ENCODE data around the gene RAD1. TPM values are rescaled to one million over a fixed set of nuclear protein-coding genes. Genes with fewer than 3 reads are reported as not detected.

The RAD1 gene
- total RNA-seq, 1 experiment from 2014 or later: 28.7 TPM

DNA sequence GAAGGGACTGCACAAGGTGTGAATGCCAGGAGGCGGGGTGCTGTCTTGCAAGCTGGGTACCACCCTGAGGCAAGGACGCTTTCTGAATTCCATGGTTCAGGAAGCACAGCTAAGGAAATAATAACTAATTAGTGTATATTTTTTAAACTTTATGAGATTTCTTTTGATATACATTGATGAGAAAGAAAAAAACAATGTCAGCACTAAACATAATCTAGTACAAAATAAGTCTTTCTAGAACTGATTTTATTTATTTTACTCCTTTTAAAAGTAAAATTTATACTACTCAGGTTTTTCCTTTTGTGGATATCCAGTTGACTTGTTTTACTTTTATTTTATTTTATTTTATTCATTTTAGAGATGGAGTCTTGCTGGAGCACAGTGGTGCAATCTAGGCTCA is 17.6 kb upstream of the RAD1 start:
- intact Hi-C loops (cut with micrococcal nuclease; ENCODE audit: unreplicated experiment): no loop called here
- TF ChIP-seq, protein P1, sequence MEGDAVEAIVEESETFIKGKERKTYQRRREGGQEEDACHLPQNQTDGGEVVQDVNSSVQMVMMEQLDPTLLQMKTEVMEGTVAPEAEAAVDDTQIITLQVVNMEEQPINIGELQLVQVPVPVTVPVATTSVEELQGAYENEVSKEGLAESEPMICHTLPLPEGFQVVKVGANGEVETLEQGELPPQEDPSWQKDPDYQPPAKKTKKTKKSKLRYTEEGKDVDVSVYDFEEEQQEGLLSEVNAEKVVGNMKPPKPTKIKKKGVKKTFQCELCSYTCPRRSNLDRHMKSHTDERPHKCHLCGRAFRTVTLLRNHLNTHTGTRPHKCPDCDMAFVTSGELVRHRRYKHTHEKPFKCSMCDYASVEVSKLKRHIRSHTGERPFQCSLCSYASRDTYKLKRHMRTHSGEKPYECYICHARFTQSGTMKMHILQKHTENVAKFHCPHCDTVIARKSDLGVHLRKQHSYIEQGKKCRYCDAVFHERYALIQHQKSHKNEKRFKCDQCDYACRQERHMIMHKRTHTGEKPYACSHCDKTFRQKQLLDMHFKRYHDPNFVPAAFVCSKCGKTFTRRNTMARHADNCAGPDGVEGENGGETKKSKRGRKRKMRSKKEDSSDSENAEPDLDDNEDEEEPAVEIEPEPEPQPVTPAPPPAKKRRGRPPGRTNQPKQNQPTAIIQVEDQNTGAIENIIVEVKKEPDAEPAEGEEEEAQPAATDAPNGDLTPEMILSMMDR (IDR thresholded peaks at IDR 0.05; ENCODE audit: unreplicated experiment): no peak
- no TSS peak for BruUV-seq (replicated peaks)

DNA sequence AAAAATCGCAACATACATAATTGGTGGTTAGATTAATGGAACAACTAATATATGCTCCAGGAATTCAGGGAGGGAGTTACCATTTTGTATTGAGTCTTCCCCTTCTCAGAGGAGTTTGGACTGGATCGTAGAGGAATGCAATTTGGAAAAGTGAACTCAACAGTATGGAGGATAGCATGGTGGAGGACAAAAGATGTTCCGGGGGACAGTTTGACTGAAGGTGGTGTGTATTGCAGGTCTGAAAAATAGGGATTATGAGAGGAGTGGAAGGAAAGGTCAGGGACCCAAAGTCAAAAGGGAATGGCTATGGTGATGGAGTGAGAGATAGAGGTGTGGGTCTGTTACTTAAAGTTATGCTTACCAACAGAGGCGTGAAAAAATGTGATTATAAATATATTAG is 15.6 kb upstream of the RAD1 start:
- H3K27ac Mint-ChIP-seq (ENCODE audit: unreplicated experiment): peak overlapping the region; percentile 37
- no peaks in the 10 kb centered on the region for H3K27me3 Mint-ChIP-seq (ENCODE audit: unreplicated experiment)
- peak overlapping the region; percentile 66 for H3K4me3 Mint-ChIP-seq (ENCODE audit: low read depth, unreplicated experiment)
- DNase-seq: no peak
- peaks cover 29% of the 10 kb centered on the region for H3K36me3 Mint-ChIP-seq (ENCODE audit: insufficient read depth, unreplicated experiment)
- intact Hi-C loops (cut with micrococcal nuclease; ENCODE audit: unreplicated experiment): no loop called here
- CTCF ChIA-PET: interaction anchor here (0.6 to 1.6 kb wide), 2 partner anchors 13 to 1680 kb away, joined by 3 to 5 read pairs; no protein-coding TSS in a partner anchor
- peaks cover 16% of the 10 kb centered on the region for H3K4me1 Mint-ChIP-seq (ENCODE audit: low read depth, unreplicated experiment)
- H3K9me3 Mint-ChIP-seq (ENCODE audit: low read depth, unreplicated experiment): no peaks in the 10 kb centered on the region
- TF ChIP-seq, protein P1 (IDR thresholded peaks at IDR 0.05; ENCODE audit: unreplicated experiment): no peak
- no TSS peak for BruUV-seq (replicated peaks)

More for the DNA sequence above, 17.6 kb upstream of the RAD1 start:
- H3K36me3 Mint-ChIP-seq (ENCODE audit: insufficient read depth, unreplicated experiment): peaks cover 29% of the 10 kb centered on the region
- no peaks in the 10 kb centered on the region for H3K9me3 Mint-ChIP-seq (ENCODE audit: low read depth, unreplicated experiment)
- DNase-seq: no peak
- no peak overlapping the region for H3K4me3 Mint-ChIP-seq (ENCODE audit: low read depth, unreplicated experiment)
- H3K27me3 Mint-ChIP-seq (ENCODE audit: unreplicated experiment): no peaks in the 10 kb centered on the region
- CTCF ChIA-PET: no interaction called here
- H3K4me1 Mint-ChIP-seq (ENCODE audit: low read depth, unreplicated experiment): peaks cover 16% of the 10 kb centered on the region
- no peak overlapping the region for H3K27ac Mint-ChIP-seq (ENCODE audit: unreplicated experiment)

DNA sequence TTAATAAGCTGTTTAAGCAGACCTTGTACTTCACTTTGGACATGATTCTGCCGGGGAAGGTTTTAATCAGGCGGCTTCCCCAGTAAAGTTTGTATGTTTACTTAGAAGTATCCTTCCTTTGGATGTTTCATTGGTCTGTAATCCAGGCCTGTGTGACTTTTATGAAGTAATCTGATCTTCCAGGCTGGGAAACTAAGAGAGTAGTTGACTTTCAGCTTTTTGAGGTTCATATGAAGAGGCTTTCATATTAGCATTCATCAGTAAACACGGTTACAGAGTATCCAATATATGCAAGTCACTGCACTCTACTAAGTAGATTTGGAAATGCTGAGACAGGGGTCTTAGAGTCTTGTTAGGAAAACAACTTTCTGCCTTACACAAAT is 15.1 kb upstream of the RAD1 start:
- CTCF ChIA-PET: interaction anchor here (0.6 to 1.7 kb wide), 3 partner anchors 12 to 1680 kb away, joined by 3 to 7 read pairs (median 5); partner anchors contain the start of genes BRIX1 and RAD1
- peaks cover 33% of the 10 kb centered on the region for H3K36me3 Mint-ChIP-seq (ENCODE audit: insufficient read depth, unreplicated experiment)
- intact Hi-C loops (cut with micrococcal nuclease; ENCODE audit: unreplicated experiment): no loop called here

DNA sequence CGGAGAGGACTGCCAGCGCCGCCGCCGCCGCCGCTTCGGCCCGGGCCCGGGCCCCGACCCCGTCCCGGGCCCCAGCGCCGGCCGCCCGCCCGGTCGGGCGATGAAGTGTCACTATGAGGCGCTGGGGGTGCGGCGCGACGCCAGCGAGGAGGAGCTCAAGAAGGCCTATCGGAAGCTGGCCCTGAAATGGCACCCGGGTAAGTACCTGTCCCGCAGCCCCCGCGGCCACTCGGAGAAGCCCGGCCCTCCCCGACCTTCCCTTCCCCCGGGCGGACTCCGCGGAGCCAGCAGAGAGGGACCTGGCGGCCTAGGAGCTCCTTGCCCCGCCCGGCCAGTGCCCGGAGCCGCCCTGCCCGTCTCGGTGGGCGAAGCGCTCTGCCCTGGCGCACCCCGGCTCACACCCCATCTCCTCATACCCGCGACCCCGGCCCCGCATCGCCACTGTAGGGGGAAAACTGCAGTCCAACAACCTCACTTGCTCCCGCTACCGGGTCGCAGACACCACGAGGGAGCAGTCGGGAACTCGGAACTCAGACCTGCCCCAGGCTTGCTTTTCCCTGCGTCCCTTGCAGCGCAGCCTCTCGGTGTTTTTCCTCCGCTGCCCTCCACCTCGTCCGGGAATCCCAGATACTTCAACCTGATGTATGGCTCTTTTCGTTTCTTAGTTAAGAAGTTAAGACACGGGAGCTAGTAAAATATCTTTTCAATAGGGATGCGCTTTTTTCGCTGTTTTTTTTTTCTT is 14.6 kb upstream of the RAD1 start:
- BruUV-seq (replicated peaks): no TSS peak
- DNase-seq: peak; percentile 82
- TF ChIP-seq, protein P1 (IDR thresholded peaks at IDR 0.05; ENCODE audit: unreplicated experiment): no peak
- Mint-ChIP-seq H3K4me3 (ENCODE audit: low read depth, unreplicated experiment) (peak overlapping the region; percentile 66), H3K4me1 (ENCODE audit: low read depth, unreplicated experiment) (peaks cover 17% of the 10 kb centered on the region), H3K9me3 (ENCODE audit: low read depth, unreplicated experiment) (no peaks in the 10 kb centered on the region), H3K27ac (ENCODE audit: unreplicated experiment) (peak overlapping the region; percentile 82), H3K27me3 (ENCODE audit: unreplicated experiment) (no peaks in the 10 kb centered on the region), H3K36me3 (ENCODE audit: insufficient read depth, unreplicated experiment) (peaks cover 39% of the 10 kb centered on the region)
- CTCF ChIA-PET: interaction anchor here (0.6 to 1.7 kb wide), 8 partner anchors 9 to 1681 kb away, joined by 3 to 7 read pairs (median 4); partner anchors contain the start of genes BRIX1 and RAD1
- intact Hi-C loops (cut with micrococcal nuclease; ENCODE audit: unreplicated experiment): no loop called here

More for the DNA sequence above, 15.1 kb upstream of the RAD1 start:
- DNase-seq: no peak
- BruUV-seq (replicated peaks): TSS peak; percentile 72
- TF ChIP-seq, protein P1 (IDR thresholded peaks at IDR 0.05; ENCODE audit: unreplicated experiment): no peak
- no peaks in the 10 kb centered on the region for H3K9me3 Mint-ChIP-seq (ENCODE audit: low read depth, unreplicated experiment)
- peak overlapping the region; percentile 82 for H3K27ac Mint-ChIP-seq (ENCODE audit: unreplicated experiment)
- peak overlapping the region; percentile 66 for H3K4me3 Mint-ChIP-seq (ENCODE audit: low read depth, unreplicated experiment)
- H3K4me1 Mint-ChIP-seq (ENCODE audit: low read depth, unreplicated experiment): peaks cover 16% of the 10 kb centered on the region
- no peaks in the 10 kb centered on the region for H3K27me3 Mint-ChIP-seq (ENCODE audit: unreplicated experiment)

Data from Calu3 (cell line).